AG09319 (cell line): Measurements from ENCODE around the gene CP.
"Not testable (repeated sequence)": the region's sequence is repeated elsewhere in the genome, so short reads cannot be mapped to it uniquely, and the experiment has no call there.

Experiments
- DNase-seq: peaks from one replicate; pipeline ENCODE4 v3.0.0-alpha.2; 2010; ENCODE audit warnings: low read depth; ENCODE audit errors: extremely low read depth
- TF ChIP-seq, protein P1 (sequence below): IDR thresholded peaks from 2 replicates; pipeline ENCODE4 v1.5.1; 2011; ENCODE audit warnings: low read depth, mild to moderate bottlenecking, inconsistent platforms, low read length, moderate library complexity

CP gene

DNA sequence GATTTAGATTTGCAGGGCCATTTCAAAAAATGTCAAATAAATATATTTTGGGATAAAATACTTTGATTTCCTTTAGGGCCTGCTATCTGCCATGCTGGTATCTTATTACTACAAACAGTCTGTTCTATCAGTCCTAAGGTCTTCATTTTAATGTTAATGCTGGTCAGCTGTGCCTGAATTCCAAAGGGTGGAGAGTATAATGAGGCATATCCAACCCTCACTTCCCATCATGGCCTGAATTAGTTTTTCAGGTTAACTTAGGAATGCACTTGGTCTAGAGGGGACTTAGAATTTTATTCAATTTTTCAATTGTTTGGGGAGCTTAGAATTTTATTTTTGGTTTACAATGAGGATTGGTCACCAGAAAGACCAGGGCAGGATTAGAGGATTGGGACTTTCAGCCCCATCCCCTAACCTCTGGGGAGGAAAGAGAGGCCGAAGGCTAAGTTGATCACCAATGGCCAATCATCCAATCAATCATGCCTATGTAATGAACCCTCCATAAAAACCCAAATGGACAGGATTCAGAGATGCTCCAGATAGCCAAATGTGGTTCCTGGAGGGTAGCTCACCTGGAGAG lies 17.8 kb upstream of the CP start:
- TF ChIP-seq, protein P1, sequence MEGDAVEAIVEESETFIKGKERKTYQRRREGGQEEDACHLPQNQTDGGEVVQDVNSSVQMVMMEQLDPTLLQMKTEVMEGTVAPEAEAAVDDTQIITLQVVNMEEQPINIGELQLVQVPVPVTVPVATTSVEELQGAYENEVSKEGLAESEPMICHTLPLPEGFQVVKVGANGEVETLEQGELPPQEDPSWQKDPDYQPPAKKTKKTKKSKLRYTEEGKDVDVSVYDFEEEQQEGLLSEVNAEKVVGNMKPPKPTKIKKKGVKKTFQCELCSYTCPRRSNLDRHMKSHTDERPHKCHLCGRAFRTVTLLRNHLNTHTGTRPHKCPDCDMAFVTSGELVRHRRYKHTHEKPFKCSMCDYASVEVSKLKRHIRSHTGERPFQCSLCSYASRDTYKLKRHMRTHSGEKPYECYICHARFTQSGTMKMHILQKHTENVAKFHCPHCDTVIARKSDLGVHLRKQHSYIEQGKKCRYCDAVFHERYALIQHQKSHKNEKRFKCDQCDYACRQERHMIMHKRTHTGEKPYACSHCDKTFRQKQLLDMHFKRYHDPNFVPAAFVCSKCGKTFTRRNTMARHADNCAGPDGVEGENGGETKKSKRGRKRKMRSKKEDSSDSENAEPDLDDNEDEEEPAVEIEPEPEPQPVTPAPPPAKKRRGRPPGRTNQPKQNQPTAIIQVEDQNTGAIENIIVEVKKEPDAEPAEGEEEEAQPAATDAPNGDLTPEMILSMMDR: no peak
- no peak for DNase-seq

DNA sequence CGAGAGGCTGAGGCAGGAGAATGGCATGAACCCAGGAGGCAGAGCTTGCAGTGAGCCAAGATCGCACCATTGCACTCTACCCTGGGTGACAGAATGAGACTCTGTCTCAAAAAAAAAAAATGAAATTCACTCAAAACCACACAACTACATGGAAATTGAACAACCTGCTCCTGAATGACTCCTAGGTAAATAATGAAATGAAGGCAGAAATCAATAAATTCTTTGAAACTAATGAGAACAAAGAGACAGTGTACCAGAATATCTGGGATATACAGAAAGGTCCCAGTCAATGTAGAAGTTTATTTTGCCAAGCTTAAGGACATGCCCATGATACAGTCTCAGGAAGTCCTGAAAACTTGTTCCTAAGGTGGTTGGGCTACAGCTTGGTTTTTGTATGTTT lies 16.6 kb upstream of the CP start:
- DNase-seq: not testable (repeated sequence)

DNA sequence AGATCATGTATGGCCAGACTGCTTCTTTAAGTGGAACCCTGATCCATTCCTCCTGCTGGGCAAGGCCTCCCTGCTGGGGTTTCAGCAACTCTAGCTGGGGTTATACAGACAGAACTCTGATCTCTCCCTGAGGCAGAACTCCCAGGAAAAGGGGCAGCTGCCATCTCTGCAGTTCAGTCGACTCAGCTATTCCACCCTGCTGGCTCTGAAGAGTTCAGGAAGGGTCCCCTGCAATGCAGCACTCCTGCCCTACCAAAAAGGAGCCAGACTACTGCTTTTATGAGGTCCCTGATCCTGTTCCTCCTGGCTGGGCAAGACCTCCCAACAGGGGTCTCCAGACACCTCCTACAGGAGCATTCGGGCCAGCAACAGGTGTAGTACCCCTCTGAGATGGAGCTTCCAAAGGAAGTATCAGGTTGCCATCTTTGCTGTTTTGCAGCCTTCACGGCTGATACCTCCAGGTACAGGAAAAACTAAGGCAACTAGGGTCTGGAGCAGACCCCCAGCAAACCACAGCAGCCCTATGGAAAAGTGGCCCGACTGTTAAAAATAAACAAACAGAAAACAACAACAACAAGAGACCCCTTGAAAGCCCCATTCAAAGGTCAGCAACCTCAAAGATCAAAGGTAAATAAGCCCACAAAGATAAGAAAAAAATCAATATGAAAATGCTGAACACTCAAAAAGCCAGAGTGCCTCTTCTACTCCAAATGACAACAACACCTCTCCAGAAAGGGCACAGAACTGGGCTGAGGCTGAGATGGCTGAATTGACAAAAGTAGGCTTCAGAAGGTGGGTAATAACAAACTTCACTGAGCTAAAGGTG lies 14.2 kb upstream of the CP start:
- DNase-seq: no peak
- TF ChIP-seq, protein P1: no peak

DNA sequence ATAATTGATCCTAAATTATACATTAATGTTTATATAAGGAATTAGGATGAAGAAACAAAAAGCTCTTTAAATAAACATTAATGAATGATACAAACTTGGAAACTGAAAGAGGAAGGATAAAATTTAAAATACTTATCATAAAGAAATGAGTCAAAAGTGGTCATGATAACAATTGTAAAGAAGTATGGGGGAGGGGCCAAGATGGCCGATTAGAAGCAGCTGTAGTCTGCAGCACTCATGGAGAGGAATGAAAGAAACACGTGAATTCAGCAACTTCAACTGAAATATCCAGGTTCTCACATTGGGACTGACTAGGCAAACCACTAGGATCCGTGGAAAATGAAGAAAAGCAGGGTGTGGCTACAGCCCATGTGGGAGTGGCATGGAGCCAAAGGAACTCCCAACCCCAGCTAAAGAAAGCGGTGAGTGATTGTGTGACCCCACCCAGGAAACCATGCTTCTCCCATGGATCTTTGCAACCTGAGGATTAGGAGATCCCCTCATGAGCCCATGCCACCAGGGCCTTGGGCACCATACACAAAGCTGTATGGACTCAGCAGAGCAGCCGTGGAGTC lies 13.1 kb upstream of the CP start:
- TF ChIP-seq, protein P1: no peak
- no peak for DNase-seq

DNA sequence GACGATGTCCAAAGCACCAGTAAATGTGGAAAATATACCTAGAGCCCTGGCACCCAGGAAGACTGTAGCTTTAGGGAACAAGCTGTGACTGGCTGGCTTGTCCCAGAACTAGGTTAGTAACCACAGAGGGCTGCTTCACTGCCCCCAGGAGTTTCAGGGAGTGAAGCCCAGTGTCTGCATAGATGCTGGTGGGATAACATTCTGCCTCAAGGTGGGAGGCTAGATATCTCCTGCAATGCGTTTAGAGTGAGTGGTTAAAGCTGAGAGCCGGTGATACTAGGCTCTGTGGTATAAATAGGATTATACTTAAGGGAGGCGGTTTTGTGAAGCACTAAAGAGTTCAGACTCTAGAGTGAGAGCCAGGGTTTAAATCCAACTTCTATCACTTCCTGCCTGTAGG lies 11.7 kb upstream of the CP start:
- DNase-seq: no peak
- TF ChIP-seq, protein P1: no peak

DNA sequence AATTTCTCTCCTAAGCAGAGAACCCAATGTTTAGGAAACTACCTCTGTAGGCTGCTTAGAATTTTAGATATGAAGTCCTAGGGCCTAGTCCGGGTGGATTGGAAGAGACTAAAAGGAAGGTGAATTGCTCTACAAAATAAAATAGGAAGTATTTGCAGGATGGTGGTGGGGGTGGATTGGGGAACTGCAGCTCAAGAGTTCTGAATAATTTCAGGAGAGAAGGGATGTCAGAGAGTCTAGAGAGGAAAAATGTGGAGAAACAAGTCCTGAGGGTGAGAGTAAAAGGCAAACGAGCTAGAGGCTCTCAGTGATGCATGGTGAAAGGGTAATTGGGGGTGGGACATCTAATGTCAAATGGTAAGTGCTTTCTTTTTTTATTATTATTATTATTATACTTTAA lies 10.2 kb upstream of the CP start:
- TF ChIP-seq, protein P1: no peak

DNA sequence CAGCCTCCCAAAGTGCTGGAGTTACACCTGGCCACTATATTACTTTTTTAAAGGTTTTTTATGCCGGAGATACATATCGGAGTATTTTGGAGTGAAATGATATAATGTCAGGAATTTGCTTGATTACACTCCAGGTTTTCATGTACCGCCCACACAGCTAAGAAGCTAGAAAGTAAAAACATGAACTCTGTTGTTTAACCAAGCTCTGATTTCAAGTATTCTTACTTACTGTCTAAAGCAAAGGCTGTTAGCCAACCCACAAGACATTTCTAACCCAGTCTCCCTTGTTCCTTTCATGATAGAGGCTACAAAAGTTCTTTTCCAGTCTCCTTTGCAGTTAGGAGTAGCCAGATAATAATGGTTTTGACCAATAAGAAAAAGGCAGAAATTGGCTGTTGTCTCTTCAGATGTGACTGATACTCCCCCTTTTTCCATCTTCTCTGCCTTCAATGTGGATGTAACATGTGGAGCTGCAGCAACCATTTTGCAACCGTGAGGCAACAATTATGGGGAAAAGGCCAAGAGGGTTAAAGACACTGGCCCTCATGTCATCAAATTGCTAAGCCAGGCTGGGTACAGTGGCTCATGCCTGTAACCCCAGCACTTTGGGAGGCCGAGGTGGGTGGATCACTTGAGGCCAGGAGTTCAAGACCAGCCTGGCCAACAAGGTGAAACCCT lies 6.1 kb upstream of the CP start:
- TF ChIP-seq, protein P1: no peak
- no peak for DNase-seq

More for the DNA sequence above, 10.2 kb upstream of the CP start:
- no peak for DNase-seq
